SK-N-SH treated with all-trans-retinoic acid at 6 μM for 48 hours (cell line): ENCODE measurements around the gene OTOF.
A peak's percentile ranks its signal among the peaks of the same experiment; 100 is the strongest.

Experiments
- ATAC-seq: fragments of 200-7000 bp; cut with Tn5 transposase; 3 replicates; pipeline ENCODE4 v1.9.1; 2020; ENCODE audit warnings: mild to moderate bottlenecking, moderate library complexity
- ARNTL ChIP-seq: fragments of 450-650 bp; formaldehyde crosslinking; IDR thresholded peaks from 2 replicates; pipeline ENCODE4 v1.5.0; 2020; ENCODE audit warnings: low read depth, mild to moderate bottlenecking, moderate library complexity, borderline replicate concordance
- BACH2 ChIP-seq: fragments of 250-450 bp; sonication (Bioruptor Pico); IDR thresholded peaks from 2 replicates; pipeline ENCODE4 v1.9.0; 2021; ENCODE audit warnings: mild to moderate bottlenecking, borderline replicate concordance
- CSDC2 ChIP-seq: fragments of 250-450 bp; sonication (Bioruptor Pico); IDR thresholded peaks from 2 replicates; pipeline ENCODE4 v1.5.0; 2020; ENCODE audit warnings: mild to moderate bottlenecking, moderate library complexity
- ESRRG ChIP-seq: fragments of 250-450 bp; sonication (Bioruptor Pico); IDR thresholded peaks from 2 replicates; pipeline ENCODE4 v1.6.1; 2021; ENCODE audit warnings: mild to moderate bottlenecking
- GLIS3 ChIP-seq: fragments of 250-450 bp; sonication (Bioruptor Pico); IDR thresholded peaks from 2 replicates; pipeline ENCODE4 v1.5.0; 2020; ENCODE audit warnings: mild to moderate bottlenecking, moderate library complexity
- ISL1 ChIP-seq: fragments of 250-450 bp; sonication (Bioruptor Pico); IDR thresholded peaks from 2 replicates; pipeline ENCODE4 v2.1.2; 2022; ENCODE audit warnings: mild to moderate bottlenecking, moderate library complexity
- OSR1 ChIP-seq: fragments of 250-450 bp; sonication (Bioruptor Pico); IDR thresholded peaks from 2 replicates; pipeline ENCODE4 v1.8.0; 2022; ENCODE audit warnings: moderate library complexity, mild to moderate bottlenecking, inconsistent platforms
- PPARA ChIP-seq: fragments of 250-450 bp; sonication (Bioruptor Pico); IDR thresholded peaks from 2 replicates; pipeline ENCODE4 v1.5.0; 2020; ENCODE audit warnings: mild to moderate bottlenecking, borderline replicate concordance
- RARB ChIP-seq: fragments of 250-450 bp; sonication (Bioruptor Pico); IDR thresholded peaks from 2 replicates; pipeline ENCODE4 v1.8.0; 2021; ENCODE audit warnings: mild to moderate bottlenecking, moderate library complexity
- SNAI2 ChIP-seq: fragments of 250-450 bp; sonication (Bioruptor Pico); IDR thresholded peaks from 2 replicates; pipeline ENCODE4 v1.5.0; 2020; ENCODE audit warnings: mild to moderate bottlenecking, moderate library complexity
- TCF4 ChIP-seq: fragments of 250-450 bp; sonication (Bioruptor Pico); IDR thresholded peaks from 2 replicates; pipeline ENCODE4 v1.8.0; 2021; ENCODE audit warnings: mild to moderate bottlenecking, moderate library complexity, borderline replicate concordance
- TOX ChIP-seq: fragments of 250-450 bp; sonication (Bioruptor Pico); IDR thresholded peaks from 2 replicates; pipeline ENCODE4 v1.8.0; 2021; ENCODE audit warnings: mild to moderate bottlenecking, moderate library complexity, borderline replicate concordance
- ZC3H10 ChIP-seq: fragments of 250-450 bp; sonication (Bioruptor Pico); IDR thresholded peaks from 2 replicates; pipeline ENCODE4 v1.5.1; 2021; ENCODE audit warnings: mild to moderate bottlenecking, moderate library complexity
- ZFP3 ChIP-seq: fragments of 250-450 bp; sonication (Bioruptor Pico); IDR thresholded peaks from 2 replicates; pipeline ENCODE4 v1.5.0; 2020; ENCODE audit warnings: mild to moderate bottlenecking, moderate library complexity
- ZFP30 ChIP-seq: fragments of 450-650 bp; formaldehyde crosslinking; IDR thresholded peaks from 2 replicates; pipeline ENCODE4 v1.5.0; 2022; ENCODE audit warnings: mild to moderate bottlenecking, moderate library complexity
- ZNF565 ChIP-seq: fragments of 450-650 bp; formaldehyde crosslinking; conservative IDR thresholded peaks from 2 replicates; pipeline ENCODE4 v1.5.0; 2020; ENCODE audit warnings: low read depth, mild to moderate bottlenecking, moderate library complexity
- ZNF70 ChIP-seq: fragments of 450-650 bp; formaldehyde crosslinking; IDR thresholded peaks from 2 replicates; pipeline ENCODE4 v1.5.0; 2020; ENCODE audit warnings: mild to moderate bottlenecking, moderate library complexity
- ZNF8 ChIP-seq: fragments of 450-650 bp; formaldehyde crosslinking; IDR thresholded peaks from 2 replicates; pipeline ENCODE4 v1.5.0; 2020; ENCODE audit warnings: mild to moderate bottlenecking, moderate library complexity
- TF ChIP-seq, protein P1 (sequence below): fragments of 250-450 bp; sonication (Bioruptor Pico); IDR thresholded peaks from 2 replicates; pipeline ENCODE4 v1.5.0; 2020; ENCODE audit warnings: mild to moderate bottlenecking, moderate library complexity
- TF ChIP-seq, protein P2 (sequence below): fragments of 250-450 bp; sonication (Bioruptor Pico); IDR thresholded peaks from 2 replicates; pipeline ENCODE4 v1.5.1; 2021; ENCODE audit warnings: mild to moderate bottlenecking, moderate library complexity
- TF ChIP-seq, protein P3 (sequence below): fragments of 250-450 bp; sonication (Bioruptor Pico); IDR thresholded peaks from 2 replicates; pipeline ENCODE4 v1.5.1; 2020; ENCODE audit warnings: low read depth, mild to moderate bottlenecking, moderate library complexity

Gene OTOF

DNA sequence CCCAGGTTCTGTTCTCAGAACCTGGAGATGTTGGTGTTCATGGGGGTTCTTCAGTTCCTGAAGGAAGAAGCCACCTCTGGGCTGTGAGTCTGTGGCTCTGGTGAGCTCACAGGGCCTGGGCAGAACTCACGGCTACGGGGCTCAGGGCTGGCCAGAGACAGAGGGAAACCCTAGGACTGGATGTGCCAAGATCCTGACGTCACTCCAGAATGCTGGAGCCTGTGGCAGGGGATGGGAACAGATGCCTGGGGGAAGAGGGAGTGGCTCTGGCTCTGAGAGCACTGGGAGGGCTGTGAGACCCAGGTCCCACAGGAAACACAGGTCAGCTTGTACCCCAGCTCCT lies at the start of gene OTOF:
Gene OTOF, minus strand, starts transcription at position 214 of the 343 bp plus-strand sequence.
- TF ChIP-seq ZNF8 (no peak), ZFP30 (CRISPR knock-in tag) (no peak), CSDC2 (CRISPR knock-in tag) (no peak)
- peak; percentile 62 for ATAC-seq

DNA sequence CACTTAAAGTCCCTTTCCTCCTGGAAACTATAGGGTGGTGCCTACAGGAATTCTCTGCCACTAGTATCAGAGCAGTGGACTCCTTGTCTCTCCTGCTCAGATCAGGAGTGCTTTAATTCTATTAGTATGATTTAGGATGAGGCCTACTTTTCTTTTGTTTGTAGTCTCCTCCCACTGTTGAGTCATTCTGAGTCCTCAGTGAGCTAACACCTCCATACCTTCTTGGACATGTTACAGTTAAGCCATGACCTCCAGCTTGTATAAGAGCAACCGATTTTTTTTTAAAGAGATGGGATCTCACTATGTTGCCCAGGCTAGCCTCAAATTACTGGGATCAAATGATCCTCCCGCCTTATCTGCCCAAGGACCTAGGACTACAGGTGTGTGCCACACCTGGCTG lies 48.7 kb upstream of the OTOF start:
- ATAC-seq: no peak

DNA sequence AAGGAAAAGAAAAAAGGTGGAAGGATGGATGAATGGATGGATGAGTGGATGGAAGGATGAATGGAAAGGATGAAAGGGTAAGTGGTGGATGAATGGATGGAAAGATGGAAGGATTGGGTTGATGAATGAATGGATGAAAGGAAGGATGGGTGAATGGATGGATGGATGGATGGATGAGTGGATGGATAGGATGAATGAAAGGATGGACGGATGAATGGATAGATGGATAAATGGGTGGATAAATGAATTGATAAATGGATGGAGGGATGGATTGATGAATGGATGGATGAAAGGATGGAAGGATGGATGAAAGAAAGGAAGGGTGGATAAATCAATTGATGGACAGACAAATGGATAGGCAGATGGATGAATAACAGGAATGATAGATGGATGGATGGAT lies 48.2 kb upstream of the OTOF start:
- no peak for ATAC-seq
- TF ChIP-seq, protein P1, sequence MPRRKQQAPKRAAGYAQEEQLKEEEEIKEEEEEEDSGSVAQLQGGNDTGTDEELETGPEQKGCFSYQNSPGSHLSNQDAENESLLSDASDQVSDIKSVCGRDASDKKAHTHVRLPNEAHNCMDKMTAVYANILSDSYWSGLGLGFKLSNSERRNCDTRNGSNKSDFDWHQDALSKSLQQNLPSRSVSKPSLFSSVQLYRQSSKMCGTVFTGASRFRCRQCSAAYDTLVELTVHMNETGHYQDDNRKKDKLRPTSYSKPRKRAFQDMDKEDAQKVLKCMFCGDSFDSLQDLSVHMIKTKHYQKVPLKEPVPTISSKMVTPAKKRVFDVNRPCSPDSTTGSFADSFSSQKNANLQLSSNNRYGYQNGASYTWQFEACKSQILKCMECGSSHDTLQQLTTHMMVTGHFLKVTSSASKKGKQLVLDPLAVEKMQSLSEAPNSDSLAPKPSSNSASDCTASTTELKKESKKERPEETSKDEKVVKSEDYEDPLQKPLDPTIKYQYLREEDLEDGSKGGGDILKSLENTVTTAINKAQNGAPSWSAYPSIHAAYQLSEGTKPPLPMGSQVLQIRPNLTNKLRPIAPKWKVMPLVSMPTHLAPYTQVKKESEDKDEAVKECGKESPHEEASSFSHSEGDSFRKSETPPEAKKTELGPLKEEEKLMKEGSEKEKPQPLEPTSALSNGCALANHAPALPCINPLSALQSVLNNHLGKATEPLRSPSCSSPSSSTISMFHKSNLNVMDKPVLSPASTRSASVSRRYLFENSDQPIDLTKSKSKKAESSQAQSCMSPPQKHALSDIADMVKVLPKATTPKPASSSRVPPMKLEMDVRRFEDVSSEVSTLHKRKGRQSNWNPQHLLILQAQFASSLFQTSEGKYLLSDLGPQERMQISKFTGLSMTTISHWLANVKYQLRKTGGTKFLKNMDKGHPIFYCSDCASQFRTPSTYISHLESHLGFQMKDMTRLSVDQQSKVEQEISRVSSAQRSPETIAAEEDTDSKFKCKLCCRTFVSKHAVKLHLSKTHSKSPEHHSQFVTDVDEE: no peak
- TF ChIP-seq ZNF8: no peak

More for the DNA sequence above, 48.7 kb upstream of the OTOF start:
- TF ChIP-seq GLIS3 (CRISPR knock-in tag) (no peak), CSDC2 (CRISPR knock-in tag) (no peak), ZFP3 (CRISPR knock-in tag) (no peak), ZNF70 (CRISPR knock-in tag) (no peak), ESRRG (CRISPR knock-in tag) (no peak), ZC3H10 (CRISPR knock-in tag) (no peak), BACH2 (CRISPR knock-in tag) (no peak), RARB (CRISPR knock-in tag) (no peak), ARNTL (no peak), SNAI2 (CRISPR knock-in tag) (no peak), ZNF565 (CRISPR knock-in tag) (no peak), ZNF8 (no peak), ISL1 (CRISPR knock-in tag) (no peak), OSR1 (no peak), PPARA (CRISPR knock-in tag) (no peak), ZFP30 (CRISPR knock-in tag) (no peak), TCF4 (no peak)
- TF ChIP-seq, protein P2, sequence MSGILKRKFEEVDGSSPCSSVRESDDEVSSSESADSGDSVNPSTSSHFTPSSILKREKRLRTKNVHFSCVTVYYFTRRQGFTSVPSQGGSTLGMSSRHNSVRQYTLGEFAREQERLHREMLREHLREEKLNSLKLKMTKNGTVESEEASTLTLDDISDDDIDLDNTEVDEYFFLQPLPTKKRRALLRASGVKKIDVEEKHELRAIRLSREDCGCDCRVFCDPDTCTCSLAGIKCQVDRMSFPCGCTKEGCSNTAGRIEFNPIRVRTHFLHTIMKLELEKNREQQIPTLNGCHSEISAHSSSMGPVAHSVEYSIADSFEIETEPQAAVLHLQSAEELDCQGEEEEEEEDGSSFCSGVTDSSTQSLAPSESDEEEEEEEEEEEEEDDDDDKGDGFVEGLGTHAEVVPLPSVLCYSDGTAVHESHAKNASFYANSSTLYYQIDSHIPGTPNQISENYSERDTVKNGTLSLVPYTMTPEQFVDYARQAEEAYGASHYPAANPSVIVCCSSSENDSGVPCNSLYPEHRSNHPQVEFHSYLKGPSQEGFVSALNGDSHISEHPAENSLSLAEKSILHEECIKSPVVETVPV (CRISPR knock-in tag): no peak
- TF ChIP-seq, protein P3, sequence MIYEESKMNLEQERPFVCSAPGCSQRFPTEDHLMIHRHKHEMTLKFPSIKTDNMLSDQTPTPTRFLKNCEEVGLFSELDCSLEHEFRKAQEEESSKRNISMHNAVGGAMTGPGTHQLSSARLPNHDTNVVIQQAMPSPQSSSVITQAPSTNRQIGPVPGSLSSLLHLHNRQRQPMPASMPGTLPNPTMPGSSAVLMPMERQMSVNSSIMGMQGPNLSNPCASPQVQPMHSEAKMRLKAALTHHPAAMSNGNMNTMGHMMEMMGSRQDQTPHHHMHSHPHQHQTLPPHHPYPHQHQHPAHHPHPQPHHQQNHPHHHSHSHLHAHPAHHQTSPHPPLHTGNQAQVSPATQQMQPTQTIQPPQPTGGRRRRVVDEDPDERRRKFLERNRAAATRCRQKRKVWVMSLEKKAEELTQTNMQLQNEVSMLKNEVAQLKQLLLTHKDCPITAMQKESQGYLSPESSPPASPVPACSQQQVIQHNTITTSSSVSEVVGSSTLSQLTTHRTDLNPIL (CRISPR knock-in tag): no peak
- TF ChIP-seq, protein P1: no peak

DNA sequence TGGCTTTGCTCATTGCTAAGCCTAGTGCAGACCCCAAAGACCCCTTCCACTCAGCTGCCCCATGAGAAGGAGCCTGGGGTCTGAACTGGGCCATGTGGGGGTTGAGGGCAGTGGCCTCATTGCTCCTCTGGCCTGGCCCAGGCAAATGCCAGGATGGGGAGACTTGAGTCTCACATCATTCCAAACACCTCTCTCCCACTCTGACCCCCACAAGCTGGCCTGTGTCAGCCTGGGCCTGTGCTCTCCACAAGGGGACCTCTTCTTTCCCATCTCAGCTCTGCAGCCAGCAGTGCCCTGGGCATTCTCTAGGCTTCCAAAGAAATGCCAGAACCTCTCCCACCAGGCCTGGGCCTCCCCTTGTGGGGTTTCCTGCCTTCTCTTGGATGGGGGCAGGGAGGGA lies 45.8 kb upstream of the OTOF start:
- TF ChIP-seq ESRRG (CRISPR knock-in tag): no peak
- no peak for TF ChIP-seq GLIS3 (CRISPR knock-in tag)
- TF ChIP-seq TCF4: no peak
- no peak for TF ChIP-seq ISL1 (CRISPR knock-in tag)
- TF ChIP-seq ZFP30 (CRISPR knock-in tag): no peak
- no peak for TF ChIP-seq ZC3H10 (CRISPR knock-in tag)
- ATAC-seq: no peak

DNA sequence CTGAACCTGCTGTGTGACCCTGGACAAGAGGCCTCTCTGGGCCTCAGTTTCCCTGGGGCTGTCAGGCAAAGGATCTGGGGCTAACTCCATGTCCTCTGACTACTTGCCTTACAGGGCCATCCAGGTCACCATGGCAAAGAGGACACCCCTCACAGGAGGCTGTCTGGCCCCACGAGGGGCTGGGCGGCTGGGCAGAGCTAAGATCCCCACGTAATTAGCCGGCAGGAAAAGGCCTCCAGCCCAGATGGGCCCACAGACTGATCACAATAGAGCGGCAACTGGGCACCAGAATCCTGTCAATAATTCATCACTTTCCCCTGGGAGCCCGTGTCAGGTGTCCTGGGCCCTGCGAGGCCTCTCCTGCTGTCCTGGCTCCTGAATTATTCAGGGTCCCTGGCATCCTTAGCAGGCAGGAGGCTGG lies 44.8 kb upstream of the OTOF start:
- ATAC-seq: no peak
- TF ChIP-seq BACH2 (CRISPR knock-in tag): no peak
- TF ChIP-seq ZNF70 (CRISPR knock-in tag): no peak
- TF ChIP-seq, protein P2 (CRISPR knock-in tag): no peak
- no peak for TF ChIP-seq ZFP3 (CRISPR knock-in tag)
- no peak for TF ChIP-seq ZNF8
- TF ChIP-seq ZFP30 (CRISPR knock-in tag): no peak
- TF ChIP-seq TOX (CRISPR knock-in tag): no peak
- TF ChIP-seq TCF4: no peak
- TF ChIP-seq OSR1: no peak
- no peak for TF ChIP-seq ESRRG (CRISPR knock-in tag)
- no peak for TF ChIP-seq ZNF565 (CRISPR knock-in tag)
- no peak for TF ChIP-seq RARB (CRISPR knock-in tag)
- no peak for TF ChIP-seq PPARA (CRISPR knock-in tag)
- TF ChIP-seq, protein P3 (CRISPR knock-in tag): no peak
- TF ChIP-seq ARNTL: no peak
- TF ChIP-seq CSDC2 (CRISPR knock-in tag): no peak
